Mesendoderm (in vitro differentiated cells): ENCODE results near the gene SEC23A.
"Not testable (repeated sequence)": the region's sequence is repeated elsewhere in the genome, so short reads cannot be mapped to it uniquely, and the experiment has no call there.

Source experiments
- DNase-seq: peaks from one replicate; pipeline ENCODE4 v3.0.0; 2013
- H2AK5ac ChIP-seq: 2 replicates; pipeline ENCODE4 v1.6.1; 2013; ENCODE audit warnings: low read length, inconsistent platforms
- H2BK120ac ChIP-seq: 2 replicates; pipeline ENCODE4 v1.6.1; 2013; ENCODE audit warnings: low read depth, mild to moderate bottlenecking, low read length, moderate library complexity, mixed read lengths
- H2BK15ac ChIP-seq: replicated peaks from 2 replicates; pipeline ENCODE4 v1.6.1; 2013; ENCODE audit warnings: low read depth, mild to moderate bottlenecking, moderate library complexity
- H2BK5ac ChIP-seq: 2 replicates; pipeline ENCODE4 v1.6.1; 2013; ENCODE audit warnings: low read length, inconsistent platforms
- H3K18ac ChIP-seq: 2 replicates; pipeline ENCODE4 v1.6.1; 2013; ENCODE audit warnings: mild to moderate bottlenecking, low read length, mixed read lengths
- H3K23ac ChIP-seq: one replicate; pipeline ENCODE4 v1.6.1; 2013; ENCODE audit warnings: low read length
- H3K27ac ChIP-seq: 2 replicates; pipeline ENCODE4 v1.5.1; 2013; ENCODE audit warnings: low read depth, mild to moderate bottlenecking, inconsistent platforms, low read length, moderate library complexity
- H3K27me3 ChIP-seq: 2 replicates; pipeline ENCODE4 v1.6.1; 2013; ENCODE audit warnings: low read length, control low read depth, mild to moderate bottlenecking, inconsistent platforms; ENCODE audit not compliant: insufficient read depth, poor library complexity
- H3K36me3 ChIP-seq: 2 replicates; pipeline ENCODE4 v1.6.1; 2013; ENCODE audit warnings: low read length, inconsistent platforms; ENCODE audit not compliant: control insufficient read depth, insufficient read depth
- H3K4ac ChIP-seq: one replicate; pipeline ENCODE4 v1.6.1; 2013; ENCODE audit warnings: low read depth, mild to moderate bottlenecking, low read length, moderate library complexity
- H3K4me1 ChIP-seq: 2 replicates; pipeline ENCODE4 v1.6.1; 2013; ENCODE audit warnings: low read depth, low read length, inconsistent platforms; ENCODE audit not compliant: control insufficient read depth
- H3K4me2 ChIP-seq: 2 replicates; pipeline ENCODE4 v1.6.1; 2013; ENCODE audit warnings: low read length
- H3K4me3 ChIP-seq: 2 replicates; pipeline ENCODE4 v1.5.1; 2013; ENCODE audit warnings: mild to moderate bottlenecking, low read length
- H3K56ac ChIP-seq: one replicate; pipeline ENCODE4 v1.6.1; 2013; ENCODE audit warnings: low read length
- H3K79me1 ChIP-seq: 2 replicates; pipeline ENCODE4 v1.6.1; 2013; ENCODE audit warnings: low read length, inconsistent platforms
- H3K79me2 ChIP-seq: 2 replicates; pipeline ENCODE4 v1.6.1; 2013; ENCODE audit warnings: mild to moderate bottlenecking, low read length; ENCODE audit not compliant: control insufficient read depth, insufficient read depth
- H3K9ac ChIP-seq: 2 replicates; pipeline ENCODE4 v1.6.1; 2013; ENCODE audit warnings: low read length, inconsistent platforms
- H4K5ac ChIP-seq: one replicate; pipeline ENCODE4 v1.6.1; 2013; ENCODE audit warnings: low read length
- H4K8ac ChIP-seq: one replicate; pipeline ENCODE4 v1.6.1; 2013; ENCODE audit warnings: low read depth, mild to moderate bottlenecking, control low read depth, low read length, moderate library complexity
- WGBS: extraction: QIAGEN DNeasy Blood & Tissue Kit; methylation state at CpG from one replicate; pipeline ENCODE4 v1.1.7; 2013; ENCODE audit warnings: low lambda C conversion rate, missing lambda C conversion rate; ENCODE audit not compliant: insufficient coverage; ENCODE audit errors: extremely low coverage; 5-methylcytosine and 5-hydroxymethylcytosine counted together

SEC23A gene

GRCh38 chr14:39045889-39046288, 57.1 kb downstream of the SEC23A start:
- no CpG with 5 or more reads among the region's 6 CpGs for WGBS

GRCh38 chr14:39043352-39043943, 59.6 kb downstream of the SEC23A start:
- Histone ChIP-seq H3K4me2 (no peak overlapping the region), H3K79me2 (no peaks in the 10 kb centered on the region), H2BK15ac (no peak overlapping the region), H4K8ac (no peak overlapping the region), H3K27me3 (no peaks in the 10 kb centered on the region), H3K4me1 (no peaks in the 10 kb centered on the region), H3K79me1 (no peaks in the 10 kb centered on the region), H3K18ac (no peak overlapping the region), H3K36me3 (peaks cover 3% of the 10 kb centered on the region), H2BK120ac (no peak overlapping the region), H2AK5ac (no peak overlapping the region), H3K9ac (no peak overlapping the region), H3K4ac (no peak overlapping the region), H3K27ac (no peak overlapping the region), H3K56ac (no peak overlapping the region), H3K23ac (no peak overlapping the region), H2BK5ac (no peak overlapping the region), H4K5ac (no peak overlapping the region), H3K4me3 (no peak overlapping the region)
- no peak for DNase-seq
- no CpG with 5 or more reads among the region's 1 CpG for WGBS

More at GRCh38 chr14:39045889-39046288, 57.1 kb downstream of the SEC23A start:
- not testable (repeated sequence) for H3K27me3 ChIP-seq, H3K4ac ChIP-seq, H2BK15ac ChIP-seq, H4K5ac ChIP-seq, H3K23ac ChIP-seq, H2AK5ac ChIP-seq, H3K4me1 ChIP-seq, DNase-seq, H3K79me2 ChIP-seq, H2BK120ac ChIP-seq, H3K18ac ChIP-seq, H2BK5ac ChIP-seq, H3K4me3 ChIP-seq, H3K36me3 ChIP-seq, H3K79me1 ChIP-seq, H3K9ac ChIP-seq, H3K27ac ChIP-seq, H3K56ac ChIP-seq, H3K4me2 ChIP-seq, H4K8ac ChIP-seq

GRCh38 chr14:39040529-39040928, 62.5 kb downstream of the SEC23A start:
- H3K4me1 ChIP-seq = no peaks in the 10 kb centered on the region
- H3K23ac ChIP-seq = no peak overlapping the region
- no peaks in the 10 kb centered on the region for H3K79me2 ChIP-seq
- no peaks in the 10 kb centered on the region for H3K79me1 ChIP-seq
- H3K36me3 ChIP-seq = peaks cover 2% of the 10 kb centered on the region
- H3K4ac ChIP-seq = no peak overlapping the region
- no peak overlapping the region for H2BK120ac ChIP-seq
- H3K27ac ChIP-seq = no peak overlapping the region
- H2AK5ac ChIP-seq = no peak overlapping the region
- no peak for DNase-seq
- no peak overlapping the region for H4K5ac ChIP-seq
- no CpG with 5 or more reads among the region's 2 CpGs for WGBS
- no peak overlapping the region for H3K9ac ChIP-seq
- no peak overlapping the region for H2BK5ac ChIP-seq
- no peak overlapping the region for H3K4me3 ChIP-seq
- no peak overlapping the region for H3K18ac ChIP-seq
- no peak overlapping the region for H3K56ac ChIP-seq
- no peak overlapping the region for H3K4me2 ChIP-seq
- no peak overlapping the region for H2BK15ac ChIP-seq
- H4K8ac ChIP-seq = no peak overlapping the region
- H3K27me3 ChIP-seq = no peaks in the 10 kb centered on the region

- H2BK120ac ChIP-seq = no peak overlapping the region
- no CpG with 5 or more reads among the region's 2 CpGs for WGBS
Measured at GRCh38 chr14:39038542-39038941, 64.5 kb downstream of the SEC23A start.

GRCh38 chr14:39036760-39037159, 66.3 kb downstream of the SEC23A start:
- Histone ChIP-seq H3K4ac (no peak overlapping the region), H4K8ac (no peak overlapping the region), H3K36me3 (peaks cover 3% of the 10 kb centered on the region), H3K27me3 (no peaks in the 10 kb centered on the region), H3K79me1 (no peaks in the 10 kb centered on the region), H3K4me2 (no peak overlapping the region), H2AK5ac (no peak overlapping the region), H2BK15ac (no peak overlapping the region), H3K4me1 (no peaks in the 10 kb centered on the region), H3K56ac (no peak overlapping the region), H3K9ac (no peak overlapping the region), H3K4me3 (no peak overlapping the region), H2BK120ac (no peak overlapping the region), H2BK5ac (no peak overlapping the region), H4K5ac (no peak overlapping the region), H3K79me2 (no peaks in the 10 kb centered on the region), H3K18ac (no peak overlapping the region), H3K23ac (no peak overlapping the region), H3K27ac (no peak overlapping the region)
- WGBS = 100% methylated on average over 4 of the region's 5 CpGs
- no peak for DNase-seq

More at GRCh38 chr14:39038542-39038941, 64.5 kb downstream of the SEC23A start:
- Histone ChIP-seq H3K9ac (no peak overlapping the region), H4K5ac (no peak overlapping the region), H2BK5ac (no peak overlapping the region), H3K36me3 (peaks cover 2% of the 10 kb centered on the region), H3K79me1 (no peaks in the 10 kb centered on the region), H4K8ac (no peak overlapping the region), H3K27me3 (no peaks in the 10 kb centered on the region), H2BK15ac (no peak overlapping the region), H3K4me2 (no peak overlapping the region), H3K23ac (no peak overlapping the region), H3K4me1 (no peaks in the 10 kb centered on the region), H3K56ac (no peak overlapping the region), H3K27ac (no peak overlapping the region), H3K18ac (no peak overlapping the region), H3K4ac (no peak overlapping the region), H3K4me3 (no peak overlapping the region), H3K79me2 (no peaks in the 10 kb centered on the region), H2AK5ac (no peak overlapping the region)
- DNase-seq = no peak

- DNase-seq = no peak
- no peak overlapping the region for H3K4me2 ChIP-seq
- no peaks in the 10 kb centered on the region for H3K79me2 ChIP-seq
- H2BK15ac ChIP-seq = no peak overlapping the region
- no peak overlapping the region for H3K9ac ChIP-seq
- no peak overlapping the region for H4K8ac ChIP-seq
- no peak overlapping the region for H3K23ac ChIP-seq
- no peak overlapping the region for H3K18ac ChIP-seq
- H3K4ac ChIP-seq = no peak overlapping the region
- H3K36me3 ChIP-seq = peaks cover 2% of the 10 kb centered on the region
- no peak overlapping the region for H3K56ac ChIP-seq
- no peaks in the 10 kb centered on the region for H3K4me1 ChIP-seq
- H3K27me3 ChIP-seq = no peaks in the 10 kb centered on the region
- no peak overlapping the region for H3K4me3 ChIP-seq
- no peaks in the 10 kb centered on the region for H3K79me1 ChIP-seq
- H3K27ac ChIP-seq = no peak overlapping the region
- H2AK5ac ChIP-seq = no peak overlapping the region
- H2BK5ac ChIP-seq = no peak overlapping the region
- H2BK120ac ChIP-seq = no peak overlapping the region
- no peak overlapping the region for H4K5ac ChIP-seq
Measured at GRCh38 chr14:39035336-39035735, 67.7 kb downstream of the SEC23A start.
